Immature natural killer cell (primary cell): ENCODE measurements around the gene ARMH3. TPM values are rescaled to one million over a fixed set of nuclear protein-coding genes. Genes with fewer than 3 reads are reported as not detected.

Experiments used
- DNase-seq, 3 donors: peaks; one replicate each; pipeline ENCODE4 v3.0.0; 2022; ENCODE audit warnings: mixed read lengths in 1 of 3
- H3K27ac Mint-ChIP-seq, 6 donors: one replicate each; pipeline ENCODE4 v1.8.0; 2020; ENCODE audit warnings: mixed read lengths in 6 of 6, mild to moderate bottlenecking in 5 of 6, inconsistent platforms in 4 of 6, moderate library complexity in 3 of 6
- H3K27me3 Mint-ChIP-seq, 3 donors: one replicate each; pipeline ENCODE4 v1.8.0; 2020 to 2021; ENCODE audit warnings: low read depth in 3 of 3, mild to moderate bottlenecking in 3 of 3, mixed read lengths in 3 of 3, moderate library complexity in 3 of 3, inconsistent platforms in 1 of 3
- H3K36me3 Mint-ChIP-seq, 3 donors: one replicate each; pipeline ENCODE4 v1.8.0; 2020; ENCODE audit warnings: mixed read lengths in 3 of 3, inconsistent platforms in 2 of 3, mild to moderate bottlenecking in 2 of 3
- H3K4me1 Mint-ChIP-seq, 2 donors: one replicate each; pipeline ENCODE4 v1.8.0; 2020; ENCODE audit warnings: inconsistent platforms in 2 of 2, mild to moderate bottlenecking in 2 of 2, mixed read lengths in 2 of 2, moderate library complexity in 1 of 2
- H3K4me3 Mint-ChIP-seq, 5 donors: one replicate each; pipeline ENCODE4 v1.8.0; 2020; ENCODE audit warnings: mild to moderate bottlenecking in 5 of 5, mixed read lengths in 5 of 5, inconsistent platforms in 3 of 5, moderate library complexity in 3 of 5
- H3K9me3 Mint-ChIP-seq, 6 donors: one replicate each; pipeline ENCODE4 v1.8.0; 2020; ENCODE audit warnings: mild to moderate bottlenecking in 6 of 6, mixed read lengths in 6 of 6, inconsistent platforms in 4 of 6, moderate library complexity in 3 of 6
- polyA plus RNA-seq, 3 donors: library from polyadenylated mRNA; unstranded; fragments of 300-500 nt; fragmentation: Illumina TruSeq; gene quantifications; one replicate each; pipeline ENCODE4 v1.2.3, GENCODE V29; 2021

ARMH3 gene
- polyA plus RNA-seq, 3 donors from 2014 or later, result 14.4 to 19.8 (median 17.5) TPM

- DNase-seq, result no peak
- Mint-ChIP-seq H3K4me3 (peak overlapping the region in 3 of 5 donors; percentile 1 to 60 (median 50)), H3K27ac (peak overlapping the region in 1 of 6 donors; percentile 37), H3K4me1 (peaks cover 21 to 31% of the 10 kb centered on the region in 2 donors), H3K9me3 (peaks cover 0 to 2% (median 0%) of the 10 kb centered on the region in 6 donors), H3K27me3 (peaks cover 9 to 21% (median 18%) of the 10 kb centered on the region in 3 donors), H3K36me3 (peaks cover 0 to 8% (median 0%) of the 10 kb centered on the region in 3 donors)
Measured at GRCh38 chr10:101826852-101827434, 229.0 kb downstream of the ARMH3 start.

GRCh38 chr10:101824736-101825135, 231.2 kb downstream of the ARMH3 start:
- Mint-ChIP-seq H3K4me1 (peaks cover 2 to 17% of the 10 kb centered on the region in 2 donors), H3K27ac (no peak overlapping the region), H3K4me3 (no peak overlapping the region), H3K9me3 (no peaks in the 10 kb centered on the region), H3K36me3 (peaks cover 0 to 12% (median 0%) of the 10 kb centered on the region in 3 donors), H3K27me3 (peaks cover 0 to 3% (median under 1%) of the 10 kb centered on the region in 3 donors)
- no peak for DNase-seq

DNA sequence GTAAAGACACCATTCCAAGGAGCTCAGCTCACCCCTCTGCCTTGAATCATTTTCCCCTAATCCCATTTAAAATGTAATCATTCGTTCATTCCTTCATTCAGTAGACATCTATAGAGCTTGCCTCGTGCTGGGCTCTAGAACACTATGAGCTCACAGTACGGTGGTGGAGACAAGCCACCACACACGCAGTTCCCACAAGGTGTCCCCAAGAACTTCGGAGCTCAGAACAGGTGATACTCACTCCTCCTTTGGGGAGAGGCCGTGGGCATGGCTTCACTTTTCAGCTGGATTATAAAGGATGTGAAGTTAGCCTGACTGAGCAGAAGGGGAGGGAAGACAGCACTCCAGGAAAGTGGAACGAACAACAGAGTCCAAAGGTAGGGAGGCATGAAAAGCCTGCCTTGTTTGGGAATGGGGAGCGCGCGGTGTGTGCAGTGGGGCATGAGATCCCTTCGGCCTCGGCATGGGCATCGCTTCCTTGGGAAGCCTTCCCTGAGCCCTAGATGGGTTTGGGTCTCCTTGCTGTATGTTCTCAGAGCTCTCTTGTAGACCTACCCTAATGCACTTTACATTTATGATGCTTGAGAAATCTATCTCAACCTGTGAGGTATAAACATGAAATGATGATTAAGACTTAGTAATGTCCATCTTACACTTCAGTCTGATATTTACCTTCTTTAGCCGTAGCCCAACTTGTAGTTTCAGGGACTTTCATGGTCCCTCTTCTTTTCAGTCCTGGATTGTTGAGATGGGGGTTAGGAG, 236.9 kb downstream of the ARMH3 start:
- Mint-ChIP-seq H3K9me3 (no peaks in the 10 kb centered on the region), H3K27me3 (peaks cover 10 to 22% (median 14%) of the 10 kb centered on the region in 3 donors), H3K4me3 (peak overlapping the region; percentile 94 to 100 (median 98)), H3K4me1 (peaks cover 44 to 46% of the 10 kb centered on the region in 2 donors), H3K36me3 (peaks cover 0 to 8% (median 0%) of the 10 kb centered on the region in 3 donors), H3K27ac (peak overlapping the region; percentile 91 to 99 (median 95))
- DNase-seq, result no peak

DNA sequence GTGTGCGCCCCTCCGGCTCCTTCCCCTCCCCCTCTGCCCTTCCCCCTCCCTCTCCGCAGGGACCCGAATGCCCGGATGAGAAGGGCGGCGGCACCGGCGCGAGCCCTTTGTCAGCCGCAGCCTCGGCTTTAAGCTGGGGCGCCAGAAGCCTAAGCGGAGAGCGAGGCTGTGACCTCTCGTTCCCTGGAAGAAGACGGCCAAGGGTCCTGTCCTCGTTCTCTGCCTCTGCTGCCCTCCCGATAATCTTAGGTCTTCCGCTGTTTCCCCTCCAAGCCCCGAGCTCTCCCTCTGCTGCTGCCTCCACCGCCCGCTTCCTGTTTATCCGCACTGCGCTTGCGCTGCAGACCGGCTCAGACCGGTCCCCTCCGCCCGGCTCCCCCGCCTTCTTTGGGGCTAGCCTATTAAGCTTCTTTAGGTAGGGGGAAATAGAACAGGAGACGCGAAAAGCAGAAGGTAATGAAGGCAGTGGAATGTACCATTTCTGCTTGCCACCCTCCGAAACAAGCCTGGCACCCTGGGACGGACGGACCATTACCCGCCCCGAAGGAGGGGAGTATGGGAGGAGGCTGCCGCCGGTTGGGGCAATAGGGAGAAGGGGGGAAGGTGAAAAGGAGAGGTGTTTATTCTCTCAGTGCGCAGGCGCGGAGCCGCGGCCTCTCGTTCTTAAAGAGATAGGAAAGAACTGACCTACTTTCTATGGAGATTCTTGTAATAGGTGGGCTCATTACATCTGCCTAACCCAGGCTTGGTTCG, 237.7 kb downstream of the ARMH3 start, which contains the start of gene OGA:
OGA (minus strand) TSS at position 326 of the 753 bp plus-strand sequence. CDS start 422 bp downstream, outside the sequence.
- peak within 1 kb of the TSS; percentile 94 to 100 (median 98) for H3K4me3 Mint-ChIP-seq
- peaks cover 10 to 22% (median 14%) of the 10 kb centered on the region in 3 donors for H3K27me3 Mint-ChIP-seq
- DNase-seq, result peak; percentile 98 to 99 (median 98)
- H3K27ac Mint-ChIP-seq, result peak within 1 kb of the TSS; percentile 91 to 99 (median 95)
- H3K36me3 Mint-ChIP-seq, result peaks cover 0 to 8% (median 0%) of the 10 kb centered on the region in 3 donors
- no peaks in the 10 kb centered on the region for H3K9me3 Mint-ChIP-seq
- H3K4me1 Mint-ChIP-seq, result peaks cover 51 to 54% of the 10 kb centered on the region in 2 donors

- peaks cover 59 to 61% of the 10 kb centered on the region in 2 donors for H3K4me1 Mint-ChIP-seq
- peak overlapping the region; percentile 91 to 99 (median 95) for H3K27ac Mint-ChIP-seq
- peaks cover 0 to 6% (median 2%) of the 10 kb centered on the region in 3 donors for H3K36me3 Mint-ChIP-seq
- DNase-seq, result no peak
- H3K9me3 Mint-ChIP-seq, result no peaks in the 10 kb centered on the region
- H3K4me3 Mint-ChIP-seq, result peak overlapping the region; percentile 94 to 100 (median 98)
- H3K27me3 Mint-ChIP-seq, result peaks cover 10 to 22% (median 14%) of the 10 kb centered on the region in 3 donors
Measured at GRCh38 chr10:101817337-101818118, 238.4 kb downstream of the ARMH3 start.

- peaks cover 10 to 22% (median 14%) of the 10 kb centered on the region in 3 donors for H3K27me3 Mint-ChIP-seq
- H3K4me3 Mint-ChIP-seq, result peak overlapping the region; percentile 94 to 100 (median 98)
- peak overlapping the region; percentile 70 to 99 (median 88) for H3K27ac Mint-ChIP-seq
- DNase-seq, result no peak
- H3K4me1 Mint-ChIP-seq, result peaks cover 64 to 65% of the 10 kb centered on the region in 2 donors
- peaks cover 0 to 4% (median 3%) of the 10 kb centered on the region in 3 donors for H3K36me3 Mint-ChIP-seq
- no peaks in the 10 kb centered on the region for H3K9me3 Mint-ChIP-seq
Measured at GRCh38 chr10:101816913-101817336, 239.0 kb downstream of the ARMH3 start.

DNA sequence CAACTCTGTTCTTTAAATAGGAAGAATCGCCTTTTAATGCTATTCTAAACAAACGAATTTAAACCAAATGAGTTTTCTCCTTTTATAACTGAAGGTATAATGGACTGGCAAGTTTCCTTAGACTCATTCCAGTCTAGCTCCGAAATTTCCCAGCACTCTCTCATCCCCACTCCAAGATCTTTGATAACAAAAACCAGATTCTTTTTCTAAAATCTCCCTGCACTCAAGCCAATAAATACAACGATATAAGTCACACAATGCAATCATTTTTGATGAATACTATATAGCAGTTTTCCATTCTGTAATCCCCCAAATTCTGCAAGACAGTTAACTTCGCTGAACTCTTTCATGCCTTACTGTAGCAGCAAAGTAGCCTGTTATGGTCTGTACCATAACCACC, 239.6 kb downstream of the ARMH3 start:
- H3K27ac Mint-ChIP-seq, result peak overlapping the region; percentile 12 to 95 (median 85)
- H3K9me3 Mint-ChIP-seq, result no peaks in the 10 kb centered on the region
- H3K4me1 Mint-ChIP-seq, result peaks cover 63 to 70% of the 10 kb centered on the region in 2 donors
- peaks cover 10 to 22% (median 14%) of the 10 kb centered on the region in 3 donors for H3K27me3 Mint-ChIP-seq
- peaks cover 0 to 5% (median 0%) of the 10 kb centered on the region in 3 donors for H3K36me3 Mint-ChIP-seq
- peak overlapping the region; percentile 94 to 100 (median 98) for H3K4me3 Mint-ChIP-seq
- no peak for DNase-seq

GRCh38 chr10:101814466-101815071, 241.4 kb downstream of the ARMH3 start:
- Mint-ChIP-seq H3K36me3 (peaks cover 0 to 11% (median 4%) of the 10 kb centered on the region in 3 donors), H3K9me3 (no peaks in the 10 kb centered on the region), H3K4me1 (peaks cover 66 to 81% of the 10 kb centered on the region in 2 donors), H3K4me3 (peak overlapping the region; percentile 94 to 100 (median 98)), H3K27ac (peak overlapping the region; percentile 55 to 95 (median 82)), H3K27me3 (peaks cover 11 to 22% (median 14%) of the 10 kb centered on the region in 3 donors)
- DNase-seq, result no peak

DNA sequence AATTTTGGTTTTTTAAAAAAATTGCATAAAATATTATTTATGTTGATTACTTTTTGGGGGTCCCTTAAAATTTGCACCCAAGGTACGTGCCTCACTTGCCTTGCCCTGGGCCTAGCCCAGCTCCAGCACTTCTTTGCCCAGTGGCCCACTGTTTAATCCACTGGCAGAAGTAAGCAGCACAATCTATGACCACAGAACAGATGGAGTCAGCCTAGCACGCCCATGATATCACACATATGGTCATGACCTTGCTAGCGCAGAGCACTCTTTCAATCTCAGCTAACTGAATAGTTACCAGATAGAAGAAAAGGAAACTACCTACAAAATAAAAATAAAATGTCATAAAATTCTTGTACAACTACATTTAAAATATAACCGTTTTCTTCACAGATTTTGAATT, 243.4 kb downstream of the ARMH3 start:
- H3K36me3 Mint-ChIP-seq, result peaks cover 4 to 21% (median 7%) of the 10 kb centered on the region in 3 donors
- no peaks in the 10 kb centered on the region for H3K9me3 Mint-ChIP-seq
- H3K4me3 Mint-ChIP-seq, result peak overlapping the region in 4 of 5 donors; percentile 1 to 100 (median 43)
- peak overlapping the region in 2 of 6 donors; percentile 23 to 62 for H3K27ac Mint-ChIP-seq
- peaks cover 61 to 73% of the 10 kb centered on the region in 2 donors for H3K4me1 Mint-ChIP-seq
- no peak for DNase-seq
- peaks cover 3 to 12% (median 5%) of the 10 kb centered on the region in 3 donors for H3K27me3 Mint-ChIP-seq

DNA sequence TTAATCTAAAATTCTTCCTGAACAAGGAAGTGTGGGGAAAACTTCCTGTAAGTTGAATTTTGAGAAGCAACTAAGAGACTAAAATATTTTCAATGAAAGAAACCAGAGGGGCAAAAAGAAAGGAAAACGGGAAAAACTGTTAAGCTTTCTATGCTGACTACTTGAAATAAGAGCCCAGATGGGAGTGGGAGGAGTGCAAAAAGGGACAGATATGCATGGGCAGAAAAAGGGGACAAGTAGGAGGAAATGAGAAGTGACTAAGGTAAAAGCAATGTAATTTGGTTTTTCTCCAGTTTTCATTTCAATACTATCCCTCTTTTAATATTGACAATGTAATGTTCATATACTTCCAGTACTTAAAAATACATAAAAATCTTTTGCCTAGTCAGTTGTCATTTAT, 248.8 kb downstream of the ARMH3 start:
- Mint-ChIP-seq H3K9me3 (no peaks in the 10 kb centered on the region), H3K27ac (peak overlapping the region in 1 of 6 donors; percentile 60), H3K36me3 (peaks cover 14 to 39% (median 20%) of the 10 kb centered on the region in 3 donors), H3K27me3 (peaks cover 0 to 2% (median 2%) of the 10 kb centered on the region in 3 donors), H3K4me3 (no peak overlapping the region), H3K4me1 (peaks cover 19 to 42% of the 10 kb centered on the region in 2 donors)
- DNase-seq, result no peak

DNA sequence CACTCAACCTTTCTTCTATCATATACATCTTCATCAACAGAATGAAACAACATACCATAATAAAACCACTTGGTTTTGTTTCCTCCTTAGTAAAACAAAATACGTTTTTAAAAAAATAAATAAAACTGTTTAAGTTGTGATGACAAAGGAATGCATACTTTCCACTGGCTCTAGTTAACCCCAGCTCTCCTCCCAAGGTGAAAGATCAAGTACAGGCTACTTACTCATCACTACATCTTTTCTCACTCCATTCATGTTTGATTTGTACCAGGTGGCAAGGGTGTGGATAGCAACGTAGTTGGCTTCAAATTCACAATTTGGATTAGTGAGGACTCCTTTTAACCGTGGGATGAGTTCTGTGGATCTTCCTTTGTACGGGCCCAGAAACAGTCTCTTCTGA, 252.5 kb downstream of the ARMH3 start:
- H3K4me1 Mint-ChIP-seq, result peaks cover 24 to 52% of the 10 kb centered on the region in 2 donors

GRCh38 chr10:101797403-101798059, 258.4 kb downstream of the ARMH3 start:
- Mint-ChIP-seq H3K27ac (no peak overlapping the region), H3K4me3 (no peak overlapping the region)
- no peak for DNase-seq

More for the DNA sequence above, 252.5 kb downstream of the ARMH3 start:
- Mint-ChIP-seq H3K27ac (peak overlapping the region in 1 of 6 donors; percentile 25), H3K9me3 (no peaks in the 10 kb centered on the region), H3K4me3 (no peak overlapping the region), H3K27me3 (peaks cover 2% of the 10 kb centered on the region in 3 donors), H3K36me3 (peaks cover 13 to 51% (median 32%) of the 10 kb centered on the region in 3 donors)
- DNase-seq, result no peak

More at GRCh38 chr10:101797403-101798059, 258.4 kb downstream of the ARMH3 start:
- peaks cover 2 to 4% (median 2%) of the 10 kb centered on the region in 3 donors for H3K27me3 Mint-ChIP-seq
- peaks cover 8 to 74% (median 55%) of the 10 kb centered on the region in 3 donors for H3K36me3 Mint-ChIP-seq
- no peaks in the 10 kb centered on the region for H3K9me3 Mint-ChIP-seq
- H3K4me1 Mint-ChIP-seq, result peaks cover 29 to 67% of the 10 kb centered on the region in 2 donors
